Stomach smooth muscle (tissue), 2 donors: ENCODE measurements around the gene TTC7B.

Experiments
- H3K27ac ChIP-seq: one replicate; pipeline ENCODE4 v1.7.0; 2013; ENCODE audit warnings: mild to moderate bottlenecking, low read length, inconsistent platforms
- H3K27me3 ChIP-seq, 2 donors: one replicate each; pipeline ENCODE4 v1.7.0; 2013; ENCODE audit warnings: low read length in 2 of 2; ENCODE audit not compliant: insufficient read depth in 2 of 2, control insufficient read depth in 1 of 2
- H3K36me3 ChIP-seq, 2 donors: one replicate each; pipeline ENCODE4 v1.7.0; 2013; ENCODE audit warnings: low read length in 2 of 2; ENCODE audit not compliant: control insufficient read depth in 2 of 2, insufficient read depth in 2 of 2
- H3K4me1 ChIP-seq: one replicate; pipeline ENCODE4 v1.7.0; 2013; ENCODE audit warnings: low read length; ENCODE audit not compliant: control insufficient read depth, insufficient read depth
- H3K4me3 ChIP-seq, 2 donors: one replicate each; pipeline ENCODE4 v1.7.0; 2013; ENCODE audit warnings: low read length in 2 of 2
- H3K9ac ChIP-seq, 2 donors: one replicate each; pipeline ENCODE4 v1.7.0; 2013; ENCODE audit warnings: low read length in 2 of 2, mild to moderate bottlenecking in 1 of 2
- H3K9me3 ChIP-seq, 2 donors: one replicate each; pipeline ENCODE4 v1.7.0; 2013; ENCODE audit warnings: low read length in 2 of 2; ENCODE audit not compliant: control insufficient read depth in 2 of 2
- donor health status: healthy.
- donor health status: Pancreatic carcinoma.

TTC7B gene

DNA sequence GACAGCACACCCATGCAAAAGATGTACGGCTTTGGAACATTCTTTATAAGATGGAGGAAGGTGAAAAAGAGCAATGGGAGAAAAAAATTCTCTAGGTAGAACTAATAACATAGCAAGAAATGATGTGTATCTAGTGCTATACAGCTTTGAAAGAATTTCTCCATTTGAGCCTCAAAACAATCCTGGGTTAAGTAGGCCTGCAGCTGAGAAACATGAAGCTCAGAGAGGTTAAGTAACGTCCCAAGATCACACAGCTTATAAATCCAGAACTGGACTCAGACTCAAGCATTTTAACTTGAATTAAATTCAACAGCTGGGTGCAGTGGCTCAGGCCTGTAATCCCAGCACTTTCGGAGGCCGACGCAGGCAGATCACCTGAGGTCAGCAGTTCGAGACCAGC, 32.9 kb downstream of the TTC7B start:
- Histone ChIP-seq H3K36me3 (peaks cover 17 to 26% of the 10 kb centered on the region in 2 donors), H3K27me3 (no peaks in the 10 kb centered on the region), H3K27ac (no peak overlapping the region), H3K4me1 (no peaks in the 10 kb centered on the region), H3K9me3 (no peaks in the 10 kb centered on the region), H3K9ac (no peak overlapping the region), H3K4me3 (no peak overlapping the region)

DNA sequence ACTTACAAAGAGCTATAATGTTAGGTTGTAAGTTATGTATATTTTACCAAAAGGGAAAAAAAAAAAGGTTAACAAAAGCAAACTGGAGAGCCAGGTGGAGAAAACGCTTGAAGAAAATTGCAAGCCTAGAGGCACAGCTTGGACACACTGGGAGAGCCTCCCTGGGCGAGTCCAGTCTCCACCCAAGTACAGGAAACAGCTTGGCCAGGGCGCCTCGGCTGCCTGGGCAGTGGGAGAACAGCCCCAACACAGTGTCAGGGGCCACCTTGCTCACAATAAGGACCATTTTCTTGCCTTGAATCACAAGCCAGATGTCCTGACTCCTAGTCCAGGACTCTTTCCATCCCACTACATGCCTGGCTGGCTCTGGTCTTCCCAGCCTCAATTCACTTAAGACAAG, 33.3 kb downstream of the TTC7B start:
- Histone ChIP-seq H3K9me3 (no peaks in the 10 kb centered on the region), H3K27ac (no peak overlapping the region), H3K4me3 (no peak overlapping the region), H3K4me1 (no peaks in the 10 kb centered on the region), H3K27me3 (no peaks in the 10 kb centered on the region), H3K9ac (no peak overlapping the region), H3K36me3 (peaks cover 17 to 27% of the 10 kb centered on the region in 2 donors)

DNA sequence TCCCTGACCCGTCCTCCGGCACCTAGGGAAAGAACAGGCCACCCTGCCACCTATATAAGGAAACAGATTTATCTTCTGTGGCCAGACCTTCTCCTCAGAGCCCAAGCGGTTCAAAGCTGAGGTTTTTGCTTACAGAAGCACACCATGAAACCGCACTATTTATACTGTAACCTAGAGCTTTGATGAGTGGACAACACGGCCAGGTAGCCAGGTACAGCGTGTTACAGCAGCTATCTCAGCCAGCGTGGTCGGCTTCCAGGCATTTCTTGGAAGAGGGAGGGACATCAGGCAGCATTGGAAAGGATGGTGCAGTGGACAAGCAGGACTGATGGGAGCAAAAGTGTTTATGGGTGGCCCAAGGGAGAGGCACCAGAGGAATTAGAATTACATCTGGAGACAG, 34.4 kb downstream of the TTC7B start:
- H3K9me3 ChIP-seq: no peaks in the 10 kb centered on the region
- peaks cover 17 to 29% of the 10 kb centered on the region in 2 donors for H3K36me3 ChIP-seq
- no peak overlapping the region for H3K9ac ChIP-seq
- H3K27ac ChIP-seq: no peak overlapping the region
- H3K4me1 ChIP-seq: no peaks in the 10 kb centered on the region
- no peak overlapping the region for H3K4me3 ChIP-seq
- no peaks in the 10 kb centered on the region for H3K27me3 ChIP-seq

DNA sequence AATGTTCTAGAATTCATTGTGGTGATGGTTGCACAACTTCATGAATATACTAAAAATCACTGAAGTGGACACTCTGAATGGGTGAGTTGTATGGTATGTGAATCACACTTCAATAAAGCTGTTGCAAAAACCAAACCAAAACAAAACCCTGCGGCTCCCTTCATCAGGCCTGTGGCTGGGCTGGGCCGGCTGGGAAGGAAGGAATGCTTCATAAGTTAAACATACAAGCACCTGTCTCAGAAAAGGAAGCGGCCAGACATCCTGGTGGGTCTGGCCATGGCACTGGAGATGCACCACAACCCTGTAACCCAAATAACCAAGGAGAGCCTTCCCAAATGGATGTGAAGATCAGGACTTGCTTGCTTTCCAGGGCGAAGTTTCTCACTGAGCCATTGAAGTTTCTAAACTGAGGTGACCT, 34.9 kb downstream of the TTC7B start:
- H3K4me3 ChIP-seq: no peak overlapping the region
- H3K27ac ChIP-seq: no peak overlapping the region
- peaks cover 21 to 33% of the 10 kb centered on the region in 2 donors for H3K36me3 ChIP-seq
- no peaks in the 10 kb centered on the region for H3K27me3 ChIP-seq
- no peak overlapping the region for H3K9ac ChIP-seq
- H3K9me3 ChIP-seq: no peaks in the 10 kb centered on the region
- no peaks in the 10 kb centered on the region for H3K4me1 ChIP-seq

DNA sequence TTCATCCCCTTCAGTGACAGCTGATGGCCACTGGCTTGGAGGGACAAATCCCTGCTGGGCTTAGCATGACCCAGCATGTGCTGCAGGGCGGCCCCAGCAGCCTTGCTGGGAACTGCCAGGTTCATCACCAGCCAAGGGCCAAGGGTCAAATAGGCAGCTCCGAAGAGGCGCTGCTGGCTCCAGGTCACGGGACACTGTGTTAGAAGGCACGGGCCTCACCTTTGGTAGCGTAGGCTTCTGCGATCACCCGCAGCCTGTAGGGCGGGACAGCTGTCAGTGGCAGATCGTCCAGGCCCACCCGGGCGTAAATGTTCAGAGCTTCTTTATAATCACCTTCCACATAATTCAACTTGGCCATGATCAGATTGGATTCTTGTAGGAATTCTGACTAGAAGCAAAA, 35.7 kb downstream of the TTC7B start:
- no peaks in the 10 kb centered on the region for H3K27me3 ChIP-seq
- H3K4me3 ChIP-seq: no peak overlapping the region
- no peaks in the 10 kb centered on the region for H3K4me1 ChIP-seq
- H3K27ac ChIP-seq: no peak overlapping the region
- peaks cover 16 to 33% of the 10 kb centered on the region in 2 donors for H3K36me3 ChIP-seq
- no peak overlapping the region for H3K9ac ChIP-seq
- H3K9me3 ChIP-seq: no peaks in the 10 kb centered on the region

DNA sequence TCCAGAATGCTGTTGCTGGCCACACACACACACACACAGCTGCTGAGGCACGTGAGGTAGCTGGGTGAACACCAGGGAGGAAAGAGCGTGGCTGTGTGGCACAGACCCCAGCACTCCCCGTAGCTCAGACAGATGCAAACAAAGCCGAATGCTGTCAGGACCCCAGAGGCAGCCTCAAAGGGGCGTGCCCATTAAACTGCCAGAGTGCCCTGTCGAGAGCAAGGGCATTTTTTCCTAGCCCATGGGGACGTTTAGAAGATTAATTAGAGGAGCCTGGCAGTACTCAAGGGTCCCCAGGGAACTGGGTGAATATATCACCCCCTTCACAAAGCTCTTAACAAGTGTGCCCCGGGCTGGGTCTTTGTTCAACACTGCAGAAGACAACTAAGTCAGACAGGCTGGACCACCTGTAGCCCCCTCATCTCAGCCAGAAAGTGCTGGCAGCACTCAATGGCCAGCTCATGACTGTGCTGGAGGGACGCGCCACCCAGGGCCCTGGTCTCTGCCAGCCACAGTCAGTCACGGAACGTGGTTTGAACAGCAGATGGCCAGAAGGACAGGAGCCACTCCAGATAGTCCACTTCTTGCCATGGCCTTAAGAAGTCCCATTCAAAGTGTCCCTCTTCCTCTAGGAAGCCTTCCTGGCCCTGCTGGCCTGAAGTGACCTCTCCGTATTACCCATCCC, 37.5 kb downstream of the TTC7B start:
- H3K9ac ChIP-seq: no peak overlapping the region
- no peak overlapping the region for H3K27ac ChIP-seq
- H3K36me3 ChIP-seq: peaks cover 11 to 30% of the 10 kb centered on the region in 2 donors
- no peaks in the 10 kb centered on the region for H3K9me3 ChIP-seq
- H3K4me1 ChIP-seq: no peaks in the 10 kb centered on the region
- H3K4me3 ChIP-seq: no peak overlapping the region
- no peaks in the 10 kb centered on the region for H3K27me3 ChIP-seq

DNA sequence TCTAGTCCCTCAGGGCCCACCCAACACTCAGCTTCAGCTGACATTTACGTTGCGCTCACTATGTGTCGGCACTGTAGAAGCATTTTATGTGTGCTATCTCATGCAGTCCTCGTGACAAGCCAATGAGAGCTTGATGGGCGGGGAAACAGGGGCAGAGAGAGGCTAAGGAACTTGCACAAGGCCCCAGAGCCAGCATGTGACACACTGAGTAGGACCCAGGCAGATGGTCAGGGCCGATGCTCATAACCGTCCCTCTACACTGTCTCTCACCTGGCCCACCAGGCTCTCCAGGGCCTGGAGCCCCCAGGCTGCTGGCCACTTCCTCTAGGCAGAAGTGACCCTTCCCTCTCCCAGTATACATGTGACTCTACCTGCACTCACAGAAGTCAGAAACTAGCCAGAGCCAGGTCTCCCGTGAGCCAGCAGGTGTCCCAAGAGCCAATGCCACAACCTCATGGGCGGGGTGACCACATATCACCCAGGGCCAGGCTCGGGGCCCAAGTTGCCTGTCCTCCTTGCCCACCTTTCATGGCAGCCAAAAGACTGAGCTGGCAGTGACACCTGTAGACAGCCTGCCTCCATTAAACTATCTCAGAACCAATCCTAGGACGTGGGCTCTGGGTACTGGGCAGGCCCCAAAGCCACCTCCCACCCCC, 38.3 kb downstream of the TTC7B start:
- Histone ChIP-seq H3K9ac (no peak overlapping the region), H3K36me3 (peaks cover 11 to 29% of the 10 kb centered on the region in 2 donors), H3K4me3 (no peak overlapping the region), H3K27me3 (no peaks in the 10 kb centered on the region), H3K27ac (no peak overlapping the region), H3K4me1 (no peaks in the 10 kb centered on the region), H3K9me3 (no peaks in the 10 kb centered on the region)

DNA sequence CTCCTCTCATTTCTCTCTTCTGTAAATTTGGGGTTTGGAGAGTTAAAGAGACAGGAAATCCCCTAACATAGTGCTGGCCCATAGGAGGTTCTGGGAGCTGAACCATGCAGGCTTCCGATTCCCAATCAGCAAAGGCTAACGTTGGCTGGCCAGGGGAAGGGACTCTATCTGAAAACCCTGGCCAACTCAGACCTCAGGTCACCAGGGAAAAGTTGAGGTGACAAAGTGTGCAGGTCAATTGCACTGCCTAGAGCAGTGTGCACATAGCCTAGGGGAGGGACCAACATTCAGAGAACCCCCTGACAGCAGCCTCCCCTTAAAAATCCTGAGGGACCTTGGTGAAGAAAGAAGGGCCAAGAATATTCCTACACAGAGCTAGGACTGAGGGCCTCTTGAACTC, 38.9 kb downstream of the TTC7B start:
- Histone ChIP-seq H3K36me3 (peaks cover 11 to 27% of the 10 kb centered on the region in 2 donors), H3K27ac (no peak overlapping the region), H3K9ac (no peak overlapping the region), H3K27me3 (no peaks in the 10 kb centered on the region), H3K9me3 (no peaks in the 10 kb centered on the region), H3K4me1 (no peaks in the 10 kb centered on the region), H3K4me3 (no peak overlapping the region)

DNA sequence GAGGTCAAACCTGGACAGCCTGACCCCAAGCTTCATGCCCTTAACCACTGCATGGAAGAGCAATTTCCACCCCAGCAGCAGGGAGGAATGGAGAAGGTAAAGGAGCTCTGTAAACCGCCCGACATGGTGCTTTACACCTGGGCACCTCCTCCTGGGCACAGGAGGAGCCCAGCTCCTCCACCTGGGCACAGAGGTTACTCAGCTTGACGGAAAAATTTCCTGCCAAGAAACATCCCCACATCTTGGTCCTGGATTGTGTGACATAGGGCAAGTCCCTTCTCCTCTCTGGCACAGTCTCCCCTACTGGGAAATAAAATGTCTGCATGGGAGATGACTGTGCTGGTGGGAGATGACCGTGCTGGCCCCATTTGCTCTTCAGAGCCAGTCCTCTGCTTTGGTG, 40.8 kb downstream of the TTC7B start:
- peaks cover 11 to 23% of the 10 kb centered on the region in 2 donors for H3K36me3 ChIP-seq
- H3K9me3 ChIP-seq: no peaks in the 10 kb centered on the region
- no peak overlapping the region for H3K27ac ChIP-seq

DNA sequence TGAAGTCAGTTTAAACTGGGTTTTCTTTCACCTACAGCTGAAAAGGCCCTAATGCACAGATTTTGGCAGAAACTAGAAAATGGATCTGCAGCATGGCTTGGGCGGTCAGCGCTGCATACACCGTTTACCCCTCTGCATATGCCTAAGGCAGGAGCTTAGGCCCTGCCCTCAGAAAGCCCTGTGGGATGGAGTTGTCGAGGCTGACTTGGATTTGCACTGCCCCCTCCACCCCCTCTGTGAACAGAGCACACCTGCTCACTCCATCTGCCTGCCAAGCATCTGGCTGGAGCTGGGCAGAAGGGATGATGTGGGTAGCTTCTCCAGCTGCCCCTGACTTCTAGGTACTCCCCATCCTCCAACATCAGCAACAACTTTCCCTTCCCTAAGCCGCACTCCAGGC, 41.9 kb downstream of the TTC7B start:
- Histone ChIP-seq H3K36me3 (peaks cover 12 to 23% of the 10 kb centered on the region in 2 donors), H3K27ac (no peak overlapping the region), H3K27me3 (no peaks in the 10 kb centered on the region), H3K4me3 (no peak overlapping the region), H3K4me1 (no peaks in the 10 kb centered on the region), H3K9me3 (no peaks in the 10 kb centered on the region), H3K9ac (peak overlapping the region in 1 of 2 donors; percentile 13)

More for the DNA sequence above, 40.8 kb downstream of the TTC7B start:
- Histone ChIP-seq H3K27me3 (no peaks in the 10 kb centered on the region), H3K9ac (no peak overlapping the region), H3K4me1 (no peaks in the 10 kb centered on the region), H3K4me3 (no peak overlapping the region)

DNA sequence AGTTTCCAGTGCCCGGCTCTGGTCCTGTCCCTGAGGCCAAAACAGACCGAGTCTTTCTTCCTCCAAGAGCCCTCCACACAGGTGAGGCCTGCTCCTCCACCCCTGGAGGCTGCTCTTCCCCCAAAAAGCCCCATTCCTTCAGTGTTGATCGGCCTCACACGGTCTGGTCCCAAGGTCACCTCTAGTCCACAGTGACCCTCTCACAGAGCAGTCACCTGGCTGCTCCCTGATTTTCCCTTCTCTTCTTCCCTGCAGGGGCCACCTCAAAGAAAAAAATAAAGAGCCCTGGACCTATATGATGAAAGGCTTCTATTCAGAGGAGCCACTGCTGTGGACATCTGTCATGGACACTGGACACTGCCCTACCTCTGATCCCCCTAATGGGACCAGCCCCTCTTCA, 42.5 kb downstream of the TTC7B start:
- H3K4me3 ChIP-seq: no peak overlapping the region
- H3K9ac ChIP-seq: no peak overlapping the region
- no peaks in the 10 kb centered on the region for H3K4me1 ChIP-seq
- no peak overlapping the region for H3K27ac ChIP-seq
- H3K9me3 ChIP-seq: no peaks in the 10 kb centered on the region
- H3K27me3 ChIP-seq: no peaks in the 10 kb centered on the region
- peaks cover 13 to 21% of the 10 kb centered on the region in 2 donors for H3K36me3 ChIP-seq
